ENCODE data around the gene RBM43.
A peak's percentile ranks its signal among the peaks of the same experiment; 100 is the strongest.
"Not testable (repeated sequence)": the region's sequence is repeated elsewhere in the genome, so short reads cannot be mapped to it uniquely, and the experiment has no call there.

Gene RBM43

GRCh38 chr2:151267537-151267936 is 5.9 kb upstream of the RBM43 start:
- DNase-seq: no peak

GRCh38 chr2:151265991-151266390 is 4.3 kb upstream of the RBM43 start:
- DNase-seq: no peak

- no peak for DNase-seq
Observed at GRCh38 chr2:151264157-151264825, 2.6 kb upstream of the RBM43 start.

GRCh38 chr2:151262629-151263028 is 966 bp upstream of the RBM43 start:
- DNase-seq: no peak

- no peak for DNase-seq
Observed at GRCh38 chr2:151261977-151262291, 271 bp upstream of the RBM43 start.

- DNase-seq: peak in 4 of 6 experiments; percentile 14 to 84 (median 63)
Observed at GRCh38 chr2:151260573-151261230, 961 bp downstream of the RBM43 start.

GRCh38 chr2:151258121-151258520 is 3.5 kb downstream of the RBM43 start:
- DNase-seq: no peak

GRCh38 chr2:151252646-151253045 is 9.0 kb downstream of the RBM43 start:
- no peak for DNase-seq

GRCh38 chr2:151251012-151251411 is 10.7 kb downstream of the RBM43 start:
- DNase-seq: no peak

GRCh38 chr2:151247432-151247831 is 14.2 kb downstream of the RBM43 start:
- DNase-seq: no peak

GRCh38 chr2:151246152-151246551 is 15.5 kb downstream of the RBM43 start:
- no peak for DNase-seq

GRCh38 chr2:151243468-151243867 is 18.2 kb downstream of the RBM43 start:
- DNase-seq: no peak

- no peak for DNase-seq
Observed at GRCh38 chr2:151241224-151241623, 20.4 kb downstream of the RBM43 start.

GRCh38 chr2:151240433-151240832 is 21.2 kb downstream of the RBM43 start:
- no peak for DNase-seq

- no peak for DNase-seq
Observed at GRCh38 chr2:151239624-151240023, 22.0 kb downstream of the RBM43 start.

- peak in 3 of 6 experiments; percentile 25 to 47 (median 46) for DNase-seq
Observed at GRCh38 chr2:151238527-151239487, 22.9 kb downstream of the RBM43 start.

GRCh38 chr2:151237422-151238025 is 24.1 kb downstream of the RBM43 start:
- no peak for DNase-seq

GRCh38 chr2:151233760-151234159 is 27.9 kb downstream of the RBM43 start:
- not testable (repeated sequence) for DNase-seq

- not testable (repeated sequence) for DNase-seq
Observed at GRCh38 chr2:151233288-151233687, 28.4 kb downstream of the RBM43 start.

- no peak for DNase-seq
Observed at GRCh38 chr2:151230627-151231140, 31.0 kb downstream of the RBM43 start.

- DNase-seq: no peak
Observed at GRCh38 chr2:151228847-151229512, 32.7 kb downstream of the RBM43 start.

GRCh38 chr2:151217343-151217742 is 44.3 kb downstream of the RBM43 start:
- DNase-seq: no peak

Data from stimulated activated naive CD4-positive, alpha-beta T cell (primary cell).